ENCODE measurements around the gene VPS26C. TPM values are rescaled to one million over a fixed set of nuclear protein-coding genes. Genes with fewer than 3 reads are reported as not detected.

Gene VPS26C
- total and polyA plus RNA-seq, 9 of the 15 experiments (the other 6 are each of a cell fraction or from before 2014, with no cell fraction given), result 32.8 to 48.7 (median 42.1) TPM

DNA sequence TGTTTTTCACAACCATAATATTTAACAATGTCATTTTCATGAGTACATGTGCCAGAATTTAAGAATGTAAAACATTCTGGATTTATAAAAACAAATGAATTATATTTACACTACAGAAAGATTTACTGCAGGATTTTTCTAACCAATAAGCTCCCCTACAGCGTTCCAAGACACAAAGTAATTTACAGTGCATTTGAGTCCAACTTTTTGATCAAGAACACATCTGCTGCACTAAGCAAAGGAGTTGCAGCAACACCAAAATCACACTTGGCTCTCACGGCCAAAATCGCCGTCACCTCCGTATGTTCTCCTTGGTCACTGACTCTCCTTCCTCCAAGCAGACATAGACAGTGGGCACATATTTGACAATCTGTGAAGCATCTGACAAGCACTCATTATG, 7.7 kb downstream of the VPS26C start:
- Histone ChIP-seq H3K9me3 (replicated peaks; ENCODE audit: control insufficient read depth, insufficient read depth, low read depth, low read length) (no peaks in the 10 kb centered on the region), H3K4me2 (ENCODE audit: insufficient read depth, low read length) (no peak overlapping the region), H3K79me2 (ENCODE audit: control insufficient read depth, insufficient read depth, low read length) (peaks cover 82% of the 10 kb centered on the region), H3K36me3 (ENCODE audit: control insufficient read depth, insufficient read depth, low read length) (peaks cover 46% of the 10 kb centered on the region; the same call in 2 of the 3 replicates), H3K27me3 (ENCODE audit: control insufficient read depth in 2 of 2, insufficient read depth in 2 of 2, low read length in 2 of 2) (no peaks in the 10 kb centered on the region), H3K4me1 (replicated peaks in 1 of 2; ENCODE audit: control insufficient read depth in 2 of 2, insufficient read depth in 2 of 2, low read length in 2 of 2) (peaks cover 8 to 12% of the 10 kb centered on the region in 2 experiments; a peak in 4 of 5 replicates), H2AFZ (ENCODE audit: low read depth, low read length) (no peak overlapping the region), H3K4me3 (no peak overlapping the region), H3K9me1 (ENCODE audit: control insufficient read depth, insufficient read depth, low read length) (no peaks in the 10 kb centered on the region), H3K9ac (ENCODE audit: insufficient read depth in 1 of 2, low read depth in 2 of 2, low read length in 2 of 2) (no peak overlapping the region), H4K20me1 (replicated peaks; ENCODE audit: control insufficient read depth, insufficient read depth, low read length) (no peaks in the 10 kb centered on the region; the same call in 1 of the 2 replicates), H3K27ac (ENCODE audit: extremely low read depth, low read depth, low read length) (no peak overlapping the region)
- BruUV-seq (replicated peaks), result no TSS peak
- intact Hi-C loops (cut with micrococcal nuclease), result no loop called here
- in situ Hi-C loops (cut with MboI), result no loop called here
- no peak for FAIRE-seq
- no peak for DNase-seq (ENCODE audit: extremely low read depth in 1 of 4, low spot score in 3 of 4)
- WGBS (ENCODE audit: insufficient coverage, low coverage, missing lambda C conversion rate), result 91% methylated on average over 5 of the region's 5 CpGs
- ChIA-PET POLR2A (interaction anchor here (1.7 kb wide), 1 partner anchor 9 kb away, joined by 5 read pairs; no protein-coding TSS in a partner anchor), CTCF (ENCODE audit: low intra/inter-chr PET ratio) (no interaction called here)
- ATAC-seq, result no peak
- TF ChIP-seq CBFB (CRISPR knock-in tag; IDR thresholded peaks at IDR 0.05), result no peak
- TF ChIP-seq BCL6 (CRISPR knock-in tag; IDR thresholded peaks at IDR 0.05), result no peak
- no peak for TF ChIP-seq POLR2G (IDR thresholded peaks at IDR 0.05; ENCODE audit: low read depth, low read length)
- no peak for TF ChIP-seq FOXK2 (conservative IDR thresholded peaks at IDR 0.05 in 1 of 2, IDR thresholded peaks at IDR 0.05 in 1 of 2; ENCODE audit: low read depth in 2 of 2)
- TF ChIP-seq, protein P1, sequence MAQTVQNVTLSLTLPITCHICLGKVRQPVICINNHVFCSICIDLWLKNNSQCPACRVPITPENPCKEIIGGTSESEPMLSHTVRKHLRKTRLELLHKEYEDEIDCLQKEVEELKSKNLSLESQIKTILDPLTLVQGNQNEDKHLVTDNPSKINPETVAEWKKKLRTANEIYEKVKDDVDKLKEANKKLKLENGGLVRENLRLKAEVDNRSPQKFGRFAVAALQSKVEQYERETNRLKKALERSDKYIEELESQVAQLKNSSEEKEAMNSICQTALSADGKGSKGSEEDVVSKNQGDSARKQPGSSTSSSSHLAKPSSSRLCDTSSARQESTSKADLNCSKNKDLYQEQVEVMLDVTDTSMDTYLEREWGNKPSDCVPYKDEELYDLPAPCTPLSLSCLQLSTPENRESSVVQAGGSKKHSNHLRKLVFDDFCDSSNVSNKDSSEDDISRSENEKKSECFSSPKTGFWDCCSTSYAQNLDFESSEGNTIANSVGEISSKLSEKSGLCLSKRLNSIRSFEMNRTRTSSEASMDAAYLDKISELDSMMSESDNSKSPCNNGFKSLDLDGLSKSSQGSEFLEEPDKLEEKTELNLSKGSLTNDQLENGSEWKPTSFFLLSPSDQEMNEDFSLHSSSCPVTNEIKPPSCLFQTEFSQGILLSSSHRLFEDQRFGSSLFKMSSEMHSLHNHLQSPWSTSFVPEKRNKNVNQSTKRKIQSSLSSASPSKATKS (CRISPR knock-in tag; IDR thresholded peaks at IDR 0.05), result no peak
- TF ChIP-seq FOXK1 (CRISPR knock-in tag; IDR thresholded peaks at IDR 0.05; ENCODE audit: borderline replicate concordance), result no peak
- no peak for TF ChIP-seq RUNX1 (IDR thresholded peaks at IDR 0.05; ENCODE audit: low read depth)
- TF ChIP-seq TEAD1 (CRISPR knock-in tag; IDR thresholded peaks at IDR 0.05), result no peak
- TF ChIP-seq BRCA1 (IDR thresholded peaks at IDR 0.05), result no peak
- TF ChIP-seq BRCA1 (CRISPR knock-in tag; IDR thresholded peaks at IDR 0.05), result no peak
- no peak for TF ChIP-seq GABPB2 (CRISPR knock-in tag; conservative IDR thresholded peaks at IDR 0.05)
- TF ChIP-seq HNRNPK (IDR thresholded peaks at IDR 0.05; ENCODE audit: low read depth, low read length, poor library complexity, severe bottlenecking), result no peak
- TF ChIP-seq, protein P2, sequence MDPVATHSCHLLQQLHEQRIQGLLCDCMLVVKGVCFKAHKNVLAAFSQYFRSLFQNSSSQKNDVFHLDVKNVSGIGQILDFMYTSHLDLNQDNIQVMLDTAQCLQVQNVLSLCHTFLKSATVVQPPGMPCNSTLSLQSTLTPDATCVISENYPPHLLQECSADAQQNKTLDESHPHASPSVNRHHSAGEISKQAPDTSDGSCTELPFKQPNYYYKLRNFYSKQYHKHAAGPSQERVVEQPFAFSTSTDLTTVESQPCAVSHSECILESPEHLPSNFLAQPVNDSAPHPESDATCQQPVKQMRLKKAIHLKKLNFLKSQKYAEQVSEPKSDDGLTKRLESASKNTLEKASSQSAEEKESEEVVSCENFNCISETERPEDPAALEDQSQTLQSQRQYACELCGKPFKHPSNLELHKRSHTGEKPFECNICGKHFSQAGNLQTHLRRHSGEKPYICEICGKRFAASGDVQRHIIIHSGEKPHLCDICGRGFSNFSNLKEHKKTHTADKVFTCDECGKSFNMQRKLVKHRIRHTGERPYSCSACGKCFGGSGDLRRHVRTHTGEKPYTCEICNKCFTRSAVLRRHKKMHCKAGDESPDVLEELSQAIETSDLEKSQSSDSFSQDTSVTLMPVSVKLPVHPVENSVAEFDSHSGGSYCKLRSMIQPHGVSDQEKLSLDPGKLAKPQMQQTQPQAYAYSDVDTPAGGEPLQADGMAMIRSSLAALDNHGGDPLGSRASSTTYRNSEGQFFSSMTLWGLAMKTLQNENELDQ (CRISPR knock-in tag; IDR thresholded peaks at IDR 0.05; ENCODE audit: borderline replicate concordance), result no peak
- no peak for TF ChIP-seq ZNF12 (CRISPR knock-in tag; IDR thresholded peaks at IDR 0.05)
- TF ChIP-seq BRF1 (IDR thresholded peaks at IDR 0.05; ENCODE audit: borderline replicate concordance, extremely low read depth, insufficient read length), result no peak
- TF ChIP-seq ZZZ3 (IDR thresholded peaks at IDR 0.05), result no peak
- no peak for TF ChIP-seq ZNF311 (CRISPR knock-in tag; IDR thresholded peaks at IDR 0.05)
- no peak for TF ChIP-seq ETV1 (tag; conservative IDR thresholded peaks at IDR 0.05; ENCODE audit: low read depth)
- TF ChIP-seq, protein P3, sequence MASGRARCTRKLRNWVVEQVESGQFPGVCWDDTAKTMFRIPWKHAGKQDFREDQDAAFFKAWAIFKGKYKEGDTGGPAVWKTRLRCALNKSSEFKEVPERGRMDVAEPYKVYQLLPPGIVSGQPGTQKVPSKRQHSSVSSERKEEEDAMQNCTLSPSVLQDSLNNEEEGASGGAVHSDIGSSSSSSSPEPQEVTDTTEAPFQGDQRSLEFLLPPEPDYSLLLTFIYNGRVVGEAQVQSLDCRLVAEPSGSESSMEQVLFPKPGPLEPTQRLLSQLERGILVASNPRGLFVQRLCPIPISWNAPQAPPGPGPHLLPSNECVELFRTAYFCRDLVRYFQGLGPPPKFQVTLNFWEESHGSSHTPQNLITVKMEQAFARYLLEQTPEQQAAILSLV (tag; IDR thresholded peaks at IDR 0.05), result no peak
- no peak for TF ChIP-seq MAFK (IDR thresholded peaks at IDR 0.05; ENCODE audit: low read length)

All from K562 (cell line).